ENCODE data around the gene GPC5.

Gene GPC5

DNA sequence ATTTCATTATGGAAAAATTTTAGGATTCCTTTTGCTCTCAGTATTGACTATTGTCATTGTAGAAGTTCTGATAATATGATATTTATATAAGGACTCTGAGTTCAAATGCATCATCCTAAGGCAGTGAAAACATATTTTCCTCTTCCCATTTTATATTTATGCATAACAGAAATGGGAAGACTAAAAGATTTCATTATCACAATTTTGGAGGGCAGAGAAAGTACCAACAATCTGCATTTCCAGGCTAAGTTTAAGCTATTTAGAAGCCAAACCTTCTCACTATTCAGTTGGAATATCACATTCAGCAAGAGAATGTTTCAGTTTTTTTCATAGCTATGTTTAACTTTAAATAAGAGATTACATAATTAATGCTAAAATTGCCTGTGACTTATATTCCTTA, 1269.7 kb downstream of the GPC5 start:
- TF ChIP-seq ZNF791 (tag by site-specific recombination; IDR thresholded peaks at IDR 0.05) = no peak
- TF ChIP-seq, protein P1, sequence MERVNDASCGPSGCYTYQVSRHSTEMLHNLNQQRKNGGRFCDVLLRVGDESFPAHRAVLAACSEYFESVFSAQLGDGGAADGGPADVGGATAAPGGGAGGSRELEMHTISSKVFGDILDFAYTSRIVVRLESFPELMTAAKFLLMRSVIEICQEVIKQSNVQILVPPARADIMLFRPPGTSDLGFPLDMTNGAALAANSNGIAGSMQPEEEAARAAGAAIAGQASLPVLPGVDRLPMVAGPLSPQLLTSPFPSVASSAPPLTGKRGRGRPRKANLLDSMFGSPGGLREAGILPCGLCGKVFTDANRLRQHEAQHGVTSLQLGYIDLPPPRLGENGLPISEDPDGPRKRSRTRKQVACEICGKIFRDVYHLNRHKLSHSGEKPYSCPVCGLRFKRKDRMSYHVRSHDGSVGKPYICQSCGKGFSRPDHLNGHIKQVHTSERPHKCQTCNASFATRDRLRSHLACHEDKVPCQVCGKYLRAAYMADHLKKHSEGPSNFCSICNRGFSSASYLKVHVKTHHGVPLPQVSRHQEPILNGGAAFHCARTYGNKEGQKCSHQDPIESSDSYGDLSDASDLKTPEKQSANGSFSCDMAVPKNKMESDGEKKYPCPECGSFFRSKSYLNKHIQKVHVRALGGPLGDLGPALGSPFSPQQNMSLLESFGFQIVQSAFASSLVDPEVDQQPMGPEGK (tag by site-specific recombination; IDR thresholded peaks at IDR 0.05) = no peak
- TF ChIP-seq, protein P2, sequence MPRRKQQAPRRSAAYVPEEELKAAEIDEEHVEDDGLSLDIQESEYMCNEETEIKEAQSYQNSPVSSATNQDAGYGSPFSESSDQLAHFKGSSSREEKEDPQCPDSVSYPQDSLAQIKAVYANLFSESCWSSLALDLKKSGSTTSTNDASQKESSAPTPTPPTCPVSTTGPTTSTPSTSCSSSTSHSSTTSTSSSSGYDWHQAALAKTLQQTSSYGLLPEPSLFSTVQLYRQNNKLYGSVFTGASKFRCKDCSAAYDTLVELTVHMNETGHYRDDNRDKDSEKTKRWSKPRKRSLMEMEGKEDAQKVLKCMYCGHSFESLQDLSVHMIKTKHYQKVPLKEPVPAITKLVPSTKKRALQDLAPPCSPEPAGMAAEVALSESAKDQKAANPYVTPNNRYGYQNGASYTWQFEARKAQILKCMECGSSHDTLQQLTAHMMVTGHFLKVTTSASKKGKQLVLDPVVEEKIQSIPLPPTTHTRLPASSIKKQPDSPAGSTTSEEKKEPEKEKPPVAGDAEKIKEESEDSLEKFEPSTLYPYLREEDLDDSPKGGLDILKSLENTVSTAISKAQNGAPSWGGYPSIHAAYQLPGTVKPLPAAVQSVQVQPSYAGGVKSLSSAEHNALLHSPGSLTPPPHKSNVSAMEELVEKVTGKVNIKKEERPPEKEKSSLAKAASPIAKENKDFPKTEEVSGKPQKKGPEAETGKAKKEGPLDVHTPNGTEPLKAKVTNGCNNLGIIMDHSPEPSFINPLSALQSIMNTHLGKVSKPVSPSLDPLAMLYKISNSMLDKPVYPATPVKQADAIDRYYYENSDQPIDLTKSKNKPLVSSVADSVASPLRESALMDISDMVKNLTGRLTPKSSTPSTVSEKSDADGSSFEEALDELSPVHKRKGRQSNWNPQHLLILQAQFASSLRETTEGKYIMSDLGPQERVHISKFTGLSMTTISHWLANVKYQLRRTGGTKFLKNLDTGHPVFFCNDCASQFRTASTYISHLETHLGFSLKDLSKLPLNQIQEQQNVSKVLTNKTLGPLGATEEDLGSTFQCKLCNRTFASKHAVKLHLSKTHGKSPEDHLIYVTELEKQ (tag by site-specific recombination; IDR thresholded peaks at IDR 0.05; ENCODE audit: borderline replicate concordance) = no peak
- no peak for TF ChIP-seq ZIC2 (tag by site-specific recombination; IDR thresholded peaks at IDR 0.05)
- no peak for TF ChIP-seq ZNF549 (tag by site-specific recombination; IDR thresholded peaks at IDR 0.05)
- no peak for TF ChIP-seq ZNF76 (tag by site-specific recombination; IDR thresholded peaks at IDR 0.05; ENCODE audit: borderline replicate concordance, low read depth)
- no peak for TF ChIP-seq ZFP69B (tag by site-specific recombination; IDR thresholded peaks at IDR 0.05)
- TF ChIP-seq, protein P3, sequence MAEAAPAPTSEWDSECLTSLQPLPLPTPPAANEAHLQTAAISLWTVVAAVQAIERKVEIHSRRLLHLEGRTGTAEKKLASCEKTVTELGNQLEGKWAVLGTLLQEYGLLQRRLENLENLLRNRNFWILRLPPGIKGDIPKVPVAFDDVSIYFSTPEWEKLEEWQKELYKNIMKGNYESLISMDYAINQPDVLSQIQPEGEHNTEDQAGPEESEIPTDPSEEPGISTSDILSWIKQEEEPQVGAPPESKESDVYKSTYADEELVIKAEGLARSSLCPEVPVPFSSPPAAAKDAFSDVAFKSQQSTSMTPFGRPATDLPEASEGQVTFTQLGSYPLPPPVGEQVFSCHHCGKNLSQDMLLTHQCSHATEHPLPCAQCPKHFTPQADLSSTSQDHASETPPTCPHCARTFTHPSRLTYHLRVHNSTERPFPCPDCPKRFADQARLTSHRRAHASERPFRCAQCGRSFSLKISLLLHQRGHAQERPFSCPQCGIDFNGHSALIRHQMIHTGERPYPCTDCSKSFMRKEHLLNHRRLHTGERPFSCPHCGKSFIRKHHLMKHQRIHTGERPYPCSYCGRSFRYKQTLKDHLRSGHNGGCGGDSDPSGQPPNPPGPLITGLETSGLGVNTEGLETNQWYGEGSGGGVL (tag by site-specific recombination; IDR thresholded peaks at IDR 0.05) = no peak
- no peak for TF ChIP-seq ZNF112 (tag by site-specific recombination; IDR thresholded peaks at IDR 0.05)
- TF ChIP-seq ZNF404 (tag by site-specific recombination; IDR thresholded peaks at IDR 0.05) = no peak
- TF ChIP-seq, protein P4, sequence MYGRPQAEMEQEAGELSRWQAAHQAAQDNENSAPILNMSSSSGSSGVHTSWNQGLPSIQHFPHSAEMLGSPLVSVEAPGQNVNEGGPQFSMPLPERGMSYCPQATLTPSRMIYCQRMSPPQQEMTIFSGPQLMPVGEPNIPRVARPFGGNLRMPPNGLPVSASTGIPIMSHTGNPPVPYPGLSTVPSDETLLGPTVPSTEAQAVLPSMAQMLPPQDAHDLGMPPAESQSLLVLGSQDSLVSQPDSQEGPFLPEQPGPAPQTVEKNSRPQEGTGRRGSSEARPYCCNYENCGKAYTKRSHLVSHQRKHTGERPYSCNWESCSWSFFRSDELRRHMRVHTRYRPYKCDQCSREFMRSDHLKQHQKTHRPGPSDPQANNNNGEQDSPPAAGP (tag by site-specific recombination; IDR thresholded peaks at IDR 0.05) = no peak
- TF ChIP-seq ZNF140 (tag by site-specific recombination; IDR thresholded peaks at IDR 0.05) = no peak
- TF ChIP-seq, protein P5, sequence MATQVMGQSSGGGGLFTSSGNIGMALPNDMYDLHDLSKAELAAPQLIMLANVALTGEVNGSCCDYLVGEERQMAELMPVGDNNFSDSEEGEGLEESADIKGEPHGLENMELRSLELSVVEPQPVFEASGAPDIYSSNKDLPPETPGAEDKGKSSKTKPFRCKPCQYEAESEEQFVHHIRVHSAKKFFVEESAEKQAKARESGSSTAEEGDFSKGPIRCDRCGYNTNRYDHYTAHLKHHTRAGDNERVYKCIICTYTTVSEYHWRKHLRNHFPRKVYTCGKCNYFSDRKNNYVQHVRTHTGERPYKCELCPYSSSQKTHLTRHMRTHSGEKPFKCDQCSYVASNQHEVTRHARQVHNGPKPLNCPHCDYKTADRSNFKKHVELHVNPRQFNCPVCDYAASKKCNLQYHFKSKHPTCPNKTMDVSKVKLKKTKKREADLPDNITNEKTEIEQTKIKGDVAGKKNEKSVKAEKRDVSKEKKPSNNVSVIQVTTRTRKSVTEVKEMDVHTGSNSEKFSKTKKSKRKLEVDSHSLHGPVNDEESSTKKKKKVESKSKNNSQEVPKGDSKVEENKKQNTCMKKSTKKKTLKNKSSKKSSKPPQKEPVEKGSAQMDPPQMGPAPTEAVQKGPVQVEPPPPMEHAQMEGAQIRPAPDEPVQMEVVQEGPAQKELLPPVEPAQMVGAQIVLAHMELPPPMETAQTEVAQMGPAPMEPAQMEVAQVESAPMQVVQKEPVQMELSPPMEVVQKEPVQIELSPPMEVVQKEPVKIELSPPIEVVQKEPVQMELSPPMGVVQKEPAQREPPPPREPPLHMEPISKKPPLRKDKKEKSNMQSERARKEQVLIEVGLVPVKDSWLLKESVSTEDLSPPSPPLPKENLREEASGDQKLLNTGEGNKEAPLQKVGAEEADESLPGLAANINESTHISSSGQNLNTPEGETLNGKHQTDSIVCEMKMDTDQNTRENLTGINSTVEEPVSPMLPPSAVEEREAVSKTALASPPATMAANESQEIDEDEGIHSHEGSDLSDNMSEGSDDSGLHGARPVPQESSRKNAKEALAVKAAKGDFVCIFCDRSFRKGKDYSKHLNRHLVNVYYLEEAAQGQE (tag by site-specific recombination; IDR thresholded peaks at IDR 0.05) = no peak
- no peak for TF ChIP-seq ZNF311 (tag by site-specific recombination; IDR thresholded peaks at IDR 0.05; ENCODE audit: borderline replicate concordance)
- TF ChIP-seq ZNF248 (tag by site-specific recombination; IDR thresholded peaks at IDR 0.05) = no peak
- TF ChIP-seq ZFP41 (tag by site-specific recombination; IDR thresholded peaks at IDR 0.05; ENCODE audit: borderline replicate concordance) = no peak
- no peak for TF ChIP-seq ZNF391 (tag by site-specific recombination; IDR thresholded peaks at IDR 0.05; ENCODE audit: borderline replicate concordance, low read depth)
- POLR2A ChIA-PET = no interaction called here
- Histone ChIP-seq H3K4me1 (ENCODE audit: control insufficient read depth, insufficient read depth, low read length) (no peaks in the 10 kb centered on the region), H3K9me3 (ENCODE audit: control insufficient read depth, insufficient read depth, low read depth, low read length) (no peaks in the 10 kb centered on the region), H3K27ac (ENCODE audit: extremely low read depth, low read depth, low read length) (no peak overlapping the region), H3K36me3 (ENCODE audit: control insufficient read depth in 2 of 2, insufficient read depth in 1 of 2, low read length in 2 of 2) (no peaks in the 10 kb centered on the region), H3K4me3 (ENCODE audit: low read depth, low read length) (no peak overlapping the region)
- CTCF ChIA-PET = no interaction called here

Data from HEK293 (cell line).